GM19324 (cell line): ENCODE measurements around the gene LARGE2.
A peak's percentile ranks its signal among the peaks of the same experiment; 100 is the strongest.

Experiments
- ATAC-seq: cut with Tn5 transposase; IDR thresholded peaks from one replicate; pipeline ENCODE4 v1.9.1; 2021; ENCODE audit warnings: mild to moderate bottlenecking, moderate library complexity; ENCODE audit not compliant: unreplicated experiment, low FRiP score

The LARGE2 gene

DNA sequence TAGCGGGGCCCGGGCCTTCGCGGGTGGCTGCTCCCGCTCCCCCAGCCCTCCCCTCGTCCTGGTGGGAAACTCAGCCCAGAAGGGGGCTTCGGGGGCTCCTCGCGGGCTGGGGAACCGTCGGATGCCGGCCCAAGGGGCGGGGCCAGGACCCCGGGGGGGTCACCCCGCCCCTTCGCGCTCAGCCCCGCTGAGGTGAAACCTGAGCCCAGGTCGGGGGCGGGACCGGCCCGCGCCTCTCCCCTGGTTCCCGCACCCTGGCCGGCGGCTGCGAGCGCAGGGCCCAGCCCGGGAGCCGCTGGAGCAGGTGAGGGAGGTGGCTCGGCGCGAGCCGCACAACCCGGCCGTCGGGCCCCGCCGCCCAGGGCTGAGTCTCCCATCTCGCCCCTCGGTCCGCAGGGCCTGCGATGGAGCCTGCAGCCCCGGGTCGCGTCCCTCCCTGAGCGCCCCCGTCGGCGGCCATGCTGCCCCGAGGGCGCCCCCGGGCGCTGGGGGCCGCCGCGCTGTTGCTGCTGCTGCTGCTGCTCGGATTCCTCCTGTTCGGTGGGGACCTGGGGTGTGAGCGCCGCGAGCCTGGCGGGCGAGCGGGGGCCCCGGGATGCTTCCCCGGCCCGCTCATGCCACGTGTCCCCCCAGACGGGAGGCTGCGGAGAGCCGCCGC, at the start of gene LARGE2:
LARGE2 (plus strand) TSS at position 232 of the 658 bp plus-strand sequence; CDS start at position 459, 227 bp downstream.
- ATAC-seq = no peak

DNA sequence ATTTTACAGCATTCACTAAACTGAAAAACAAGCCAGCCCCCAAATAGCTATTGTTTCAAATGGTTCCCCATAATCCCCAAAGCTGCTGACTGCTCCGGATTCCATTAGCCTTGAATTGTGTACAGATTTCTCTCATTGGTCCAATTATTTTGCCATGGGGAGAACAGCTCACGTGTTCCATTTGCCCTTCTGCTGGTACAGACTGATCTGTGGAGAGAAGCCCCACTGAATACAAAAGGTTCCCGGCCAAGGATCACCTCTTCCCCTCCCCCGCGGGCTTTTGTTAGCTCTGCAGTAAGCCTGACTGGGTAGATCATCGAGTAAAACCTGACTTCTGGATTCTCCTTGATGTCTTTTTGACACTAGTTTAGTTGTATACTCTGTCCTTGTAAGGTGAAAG, 46.1 kb upstream of the LARGE2 start:
- ATAC-seq = no peak

- ATAC-seq = no peak
Observed at GRCh38 chr11:45877221-45877620, 45.2 kb upstream of the LARGE2 start.

DNA sequence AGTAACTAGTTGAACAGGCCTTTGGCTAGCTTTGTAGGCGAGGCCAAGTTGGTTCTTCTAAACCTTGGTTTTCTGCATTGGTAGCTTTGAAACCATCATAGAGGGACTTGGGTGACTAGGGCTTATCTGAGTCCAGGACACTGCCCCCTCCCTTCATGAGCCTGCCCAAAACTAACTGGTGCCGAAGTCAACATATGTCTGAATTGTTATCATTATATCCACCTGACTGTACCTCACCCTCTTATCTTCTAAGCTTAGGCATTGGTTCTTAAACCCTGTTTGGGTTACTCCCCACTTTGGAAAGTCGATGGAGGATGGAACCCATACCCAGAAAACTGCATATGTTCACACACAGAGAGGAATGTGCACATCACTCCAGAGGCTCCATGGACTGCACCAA, 44.6 kb upstream of the LARGE2 start:
- ATAC-seq = no peak

- ATAC-seq = no peak
Observed at GRCh38 chr11:45879803-45880686, 42.4 kb upstream of the LARGE2 start.

DNA sequence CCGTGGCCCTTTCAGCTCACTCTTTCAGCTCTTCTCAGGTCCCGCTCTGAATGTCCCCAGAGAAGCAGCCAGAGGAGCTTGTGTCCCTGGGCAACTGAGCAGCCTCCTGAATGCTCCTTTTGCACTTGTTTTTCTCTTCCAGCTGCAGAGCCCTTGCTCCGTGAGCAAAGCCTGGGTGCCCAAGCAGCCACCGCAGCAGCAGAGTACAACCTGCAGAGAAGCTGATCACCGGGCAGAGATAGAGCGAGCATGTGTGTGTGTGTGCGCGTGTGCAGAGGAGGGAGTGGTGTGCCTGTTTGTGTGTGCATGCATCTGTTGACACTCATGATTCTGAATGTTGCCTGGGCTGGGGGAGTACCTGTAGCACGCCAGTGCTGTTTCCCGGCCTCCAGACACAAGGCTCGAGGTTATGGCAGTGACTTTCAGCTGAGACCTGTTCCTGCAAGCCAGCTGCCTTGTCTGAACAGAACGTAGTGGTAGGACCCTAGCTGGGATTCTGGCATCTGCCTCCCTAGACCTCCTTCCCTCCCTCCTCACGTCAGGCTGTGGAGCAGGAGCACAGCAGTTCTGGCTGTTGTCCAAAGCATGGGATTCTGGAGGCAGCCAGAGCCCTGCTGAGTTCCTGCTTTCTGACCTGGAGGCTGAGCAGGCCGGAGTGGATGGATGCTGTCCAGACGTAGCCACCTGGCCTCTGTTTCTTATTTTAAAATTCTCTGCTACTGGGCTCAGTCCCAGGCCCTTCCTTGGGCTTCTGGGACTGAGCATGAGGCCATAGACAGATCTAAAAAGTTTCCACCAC, 41.5 kb upstream of the LARGE2 start:
- no peak for ATAC-seq

- ATAC-seq = no peak
Observed at GRCh38 chr11:45881708-45882368, 40.6 kb upstream of the LARGE2 start.

GRCh38 chr11:45884596-45885185, 37.8 kb upstream of the LARGE2 start:
- no peak for ATAC-seq

GRCh38 chr11:45885274-45885920, 37.1 kb upstream of the LARGE2 start, which contains the start of gene MAPK8IP1:
Gene MAPK8IP1, plus strand, starts transcription at chr11:45885651. Its CDS starts 170 bp downstream, at chr11:45885821.
- ATAC-seq = peak; percentile 73

DNA sequence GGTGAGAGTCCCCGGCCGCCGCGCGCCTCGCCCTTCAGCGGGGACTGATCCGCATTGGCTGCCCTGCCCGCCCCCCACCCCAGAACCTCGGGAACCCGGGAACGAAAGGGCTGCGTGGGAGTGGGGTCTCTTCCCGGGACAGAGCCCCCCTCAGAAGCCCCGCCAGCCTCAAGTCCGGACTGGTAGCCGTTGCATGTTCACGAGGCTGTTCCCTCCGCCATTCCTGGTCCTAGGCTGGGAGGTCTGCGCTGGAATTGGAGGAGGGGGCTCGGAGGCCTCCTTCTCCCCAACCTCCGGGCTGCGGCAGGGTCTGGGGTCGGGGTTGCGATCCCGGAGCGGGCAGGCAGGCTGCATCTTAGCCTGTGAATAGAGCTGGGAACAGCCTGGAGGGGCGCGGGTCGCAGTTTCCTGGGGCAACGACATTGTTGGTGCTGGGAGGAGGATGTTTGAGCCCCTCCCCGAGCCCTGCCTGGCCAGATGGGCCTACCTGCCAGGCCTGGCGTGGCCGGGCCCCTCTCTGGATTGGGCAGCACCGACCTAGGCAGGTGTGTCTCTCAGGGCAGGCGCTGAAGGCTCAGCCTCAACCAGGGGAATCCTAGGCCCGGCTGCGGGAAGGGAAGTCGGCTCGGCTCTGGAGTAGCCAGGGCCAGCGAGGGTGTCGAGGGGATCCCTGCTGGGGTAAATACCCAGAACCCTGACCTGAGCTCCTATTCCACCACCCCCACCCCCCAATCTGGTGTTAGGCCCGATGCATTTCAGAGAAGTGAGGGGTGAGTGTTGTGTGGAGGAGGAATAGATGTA, 36.3 kb upstream of the LARGE2 start:
- no peak for ATAC-seq

DNA sequence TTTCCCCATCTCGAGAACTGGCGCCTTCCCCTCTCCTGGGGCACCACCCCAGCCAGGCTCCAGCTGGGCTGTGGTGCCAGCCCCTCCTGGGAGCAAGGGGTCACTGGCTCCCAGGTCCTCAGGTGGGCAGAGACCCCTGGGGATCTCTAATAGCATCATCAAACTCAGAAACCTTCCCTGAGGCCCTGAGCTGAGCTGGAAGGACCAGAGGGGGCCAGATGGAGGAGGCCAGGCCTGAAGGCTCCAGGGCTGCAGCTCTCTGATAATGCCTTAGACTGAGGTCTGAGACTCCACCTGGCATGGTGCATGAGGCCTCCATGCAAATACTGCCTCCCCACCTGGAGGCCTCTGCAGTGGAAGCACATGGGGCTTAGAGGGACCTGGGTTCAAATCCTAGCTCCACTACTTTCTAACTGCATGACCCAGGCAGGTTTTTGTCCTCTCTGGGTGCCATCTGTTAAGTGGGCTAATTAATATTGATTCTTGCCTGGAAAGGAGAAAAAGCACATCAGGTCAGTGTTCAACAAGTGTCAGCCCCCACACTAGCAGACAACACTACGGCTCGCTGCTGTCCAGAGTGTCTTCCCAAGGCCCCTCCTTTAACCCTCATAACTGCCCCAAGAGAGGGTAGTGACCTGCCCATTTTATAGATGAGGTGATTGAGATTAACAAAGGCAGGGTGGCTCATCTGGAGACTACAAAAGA, 35.5 kb upstream of the LARGE2 start:
- ATAC-seq = no peak

DNA sequence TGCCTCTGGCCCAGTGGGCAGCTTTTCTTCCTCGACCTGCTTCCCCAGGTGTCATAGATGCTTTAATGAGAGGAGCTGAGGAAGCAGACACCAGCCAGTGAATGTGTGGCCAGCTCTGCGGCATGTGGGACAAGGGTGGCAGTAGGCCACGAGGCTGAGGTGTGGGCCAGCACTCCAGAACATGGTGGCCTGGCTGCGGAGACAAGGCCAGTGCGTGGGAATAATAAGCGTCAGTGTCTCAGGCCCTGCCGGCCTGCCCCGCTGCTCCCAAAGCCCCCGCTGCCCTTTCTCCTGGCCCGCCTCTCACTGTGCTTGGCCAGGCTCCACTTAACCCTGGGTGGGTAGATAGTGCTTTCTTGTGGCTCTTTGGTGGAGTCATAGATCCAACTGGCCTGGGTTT, 34.9 kb upstream of the LARGE2 start:
- no peak for ATAC-seq

- no peak for ATAC-seq
Observed at GRCh38 chr11:45889555-45889954, 32.9 kb upstream of the LARGE2 start.

- ATAC-seq = no peak
Observed at GRCh38 chr11:45889966-45890365, 32.5 kb upstream of the LARGE2 start.

GRCh38 chr11:45890886-45891550, 31.4 kb upstream of the LARGE2 start:
- ATAC-seq = no peak

DNA sequence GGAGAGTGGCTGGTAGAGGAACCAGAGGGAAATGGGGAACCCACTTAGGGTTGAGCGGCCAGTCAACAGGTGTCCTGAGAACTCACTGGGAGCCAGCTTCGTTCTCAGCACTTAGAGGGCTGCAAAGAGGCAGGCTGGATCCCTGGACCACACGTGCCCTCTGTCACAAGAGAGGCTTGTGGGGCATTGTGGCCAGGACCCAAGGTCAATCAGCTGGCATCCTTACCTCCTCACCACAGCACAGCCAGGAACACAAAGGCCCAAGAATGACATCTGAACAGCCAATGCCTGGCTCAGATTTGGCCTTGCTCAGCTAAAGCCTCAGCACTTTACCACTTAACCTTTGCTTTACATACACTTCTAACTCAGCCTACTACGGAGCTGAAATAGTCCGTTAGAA, 29.6 kb upstream of the LARGE2 start:
- no peak for ATAC-seq

DNA sequence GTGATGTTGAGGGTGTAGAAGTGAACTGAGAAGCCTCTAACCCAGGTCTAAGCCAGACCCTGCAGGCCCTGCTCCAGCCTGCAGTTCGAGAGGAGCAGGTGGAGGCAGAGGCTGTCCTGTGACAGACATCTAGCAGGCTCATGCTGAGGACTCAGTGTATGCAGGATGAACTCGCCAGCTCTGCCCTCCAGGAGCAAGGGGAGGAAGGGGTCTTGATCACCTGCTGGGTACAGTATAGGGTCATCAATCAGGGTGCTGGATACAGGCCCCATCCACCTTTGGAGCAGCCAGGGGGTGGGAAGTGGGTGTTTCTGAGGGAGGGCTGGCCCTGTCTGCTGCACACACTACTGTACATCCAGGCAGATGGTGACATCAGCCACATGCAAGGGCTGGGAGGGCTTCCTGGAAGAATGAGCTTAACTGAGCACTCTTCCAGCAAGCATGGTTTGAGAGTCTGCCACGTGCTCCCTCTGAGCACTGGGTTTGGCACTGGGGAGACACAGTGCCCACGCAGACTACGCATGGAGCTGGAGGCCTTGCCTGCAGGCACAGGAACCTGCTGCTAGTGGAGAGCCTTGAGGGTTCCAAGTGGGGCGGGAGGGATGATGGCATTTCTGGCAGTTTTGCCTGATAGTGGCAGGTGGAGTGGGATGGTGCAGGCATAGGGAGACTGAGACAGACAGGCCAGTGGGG, 27.8 kb upstream of the LARGE2 start:
- ATAC-seq = no peak
